HCT116 (cell line): ENCODE data around the gene HNF1B. TPM values are rescaled to one million over a fixed set of nuclear protein-coding genes. Genes with fewer than 3 reads are reported as not detected.

ENCODE experiments used
- ATAC-seq: fragments of 200-7000 bp; cut with Tn5 transposase; 2 replicates; pipeline ENCODE4 v1.9.1; 2020; ENCODE audit warnings: mild to moderate bottlenecking, moderate library complexity
- BruUV-seq: library from RNA; stranded (reverse); fragments of 400-500 nt; replicated peaks from 2 replicates; lab custom pipeline; 2021; lab: Mats Ljungman, UMichigan
- CTCF ChIA-PET: fragments of 300-600 bp; sonication (Branson Sonifier 250); formaldehyde crosslinking; loops from one replicate; lab custom pipeline; 2021; ENCODE audit warnings: antibody characterized with exemption; lab: Charles Lee
- POLR2A ChIA-PET: fragments of 300-600, 350-600 bp; sonication (Branson Sonifier 250); formaldehyde crosslinking; loops from one replicate; lab custom pipeline; 2021; ENCODE audit warnings: antibody characterized with exemption; lab: Charles Lee
- RAD21 ChIA-PET, 2 experiments: fragments of 300-600 bp; sonication (Branson Sonifier 250); formaldehyde crosslinking; loops; one replicate each; lab custom pipeline; 2023; ENCODE audit warnings: low total read pairs in 2 of 2; ENCODE audit not compliant: uncharacterized antibody in 2 of 2, unreplicated experiment in 2 of 2, low non-redundant PET in 1 of 2; lab: Charles Lee
- DNase-seq: peaks from one replicate; pipeline ENCODE4 v3.0.0-alpha.2; 2010; ENCODE audit warnings: low read depth, low spot score
- H2AFZ ChIP-seq: fragments of 200-600 bp; shearing (Covaris generic), sonication (generic); 2 replicates; pipeline ENCODE4 v1.6.1; 2017; ENCODE audit warnings: low read depth, mixed run types, mixed read lengths, antibody characterized with exemption, low read length; ENCODE audit not compliant: poor library complexity, severe bottlenecking
- H3K27ac ChIP-seq: 2 replicates; pipeline ENCODE4 v1.5.1; 2012; ENCODE audit warnings: low read depth, low read length
- H3K27me3 ChIP-seq: fragments of 200-600 bp; sonication (generic); 2 replicates; pipeline ENCODE4 v1.6.1; 2016; ENCODE audit warnings: mixed run types, low read length, mixed read lengths; ENCODE audit not compliant: insufficient read depth
- H3K36me3 ChIP-seq, 2 experiments: fragments of 200-500 bp in 1 of 2; fragments of 200-600 bp in 1 of 2; sonication (Bioruptor generic) in 1 of 2; sonication (generic) in 1 of 2; 2 replicates each; pipeline versions ENCODE4 v1.5.1 to v1.6.1; 2014 to 2016; ENCODE audit warnings: low read length in 2 of 2, inconsistent platforms in 1 of 2, mixed read lengths in 1 of 2, mixed run types in 1 of 2; ENCODE audit not compliant: insufficient read depth in 2 of 2, control insufficient read depth in 1 of 2
- H3K4me1 ChIP-seq, 2 experiments: fragments of 200-600 bp in 1 of 2; sonication (generic) in 1 of 2; 2 replicates each; pipeline versions ENCODE4 v1.5.1 to v1.6.1; 2012 to 2017; ENCODE audit warnings: low read length in 2 of 2, inconsistent platforms in 1 of 2, mild to moderate bottlenecking in 1 of 2, mixed read lengths in 1 of 2, mixed run types in 1 of 2, moderate library complexity in 1 of 2; ENCODE audit not compliant: insufficient read depth in 2 of 2, control insufficient read depth in 1 of 2
- H3K4me2 ChIP-seq: fragments of 200-600 bp; sonication (generic); 2 replicates; pipeline ENCODE4 v1.6.1; 2017; ENCODE audit warnings: mixed run types, low read length, mixed read lengths
- H3K4me3 ChIP-seq, 2 experiments: fragments of 200-600 bp in 1 of 2; sonication (generic) in 1 of 2; replicated peaks in 1 of 2; 2 replicates each; pipeline ENCODE4 v1.5.1; 2011 to 2016; ENCODE audit warnings: low read length in 2 of 2, control low read depth in 1 of 2, low read depth in 1 of 2, mild to moderate bottlenecking in 1 of 2, mixed read lengths in 1 of 2, mixed run types in 1 of 2
- H3K79me2 ChIP-seq: fragments of 200-600 bp; sonication (generic); 2 replicates; pipeline ENCODE4 v1.6.1; 2017; ENCODE audit warnings: mild to moderate bottlenecking, mixed run types, low read length, moderate library complexity, mixed read lengths; ENCODE audit not compliant: insufficient read depth
- H3K9ac ChIP-seq: fragments of 200-600 bp; sonication (generic); 2 replicates; pipeline ENCODE4 v1.6.1; 2016; ENCODE audit warnings: low read length, mixed read lengths
- H3K9me2 ChIP-seq: fragments of 200-600 bp; sonication (generic), shearing (Covaris generic); 2 replicates; pipeline ENCODE4 v1.6.1; 2017; ENCODE audit warnings: mixed run types, mild to moderate bottlenecking, moderate library complexity; ENCODE audit not compliant: insufficient read depth
- H3K9me3 ChIP-seq, 2 experiments: fragments of 200-500 bp in 1 of 2; fragments of 200-600 bp in 1 of 2; sonication (Bioruptor generic) in 1 of 2; sonication (generic) in 1 of 2; 2 replicates each; pipeline ENCODE4 v1.6.1; 2014 to 2017; ENCODE audit warnings: low read length in 2 of 2, mixed read lengths in 2 of 2, inconsistent platforms in 1 of 2, low read depth in 1 of 2, mild to moderate bottlenecking in 1 of 2, mixed run types in 1 of 2, moderate library complexity in 1 of 2; ENCODE audit not compliant: control insufficient read depth in 1 of 2, insufficient read depth in 1 of 2
- H4K20me1 ChIP-seq: fragments of 200-600 bp; sonication (generic), shearing (Covaris generic); 2 replicates; pipeline ENCODE4 v1.6.1; 2017; ENCODE audit warnings: mixed run types, mild to moderate bottlenecking, moderate library complexity; ENCODE audit not compliant: insufficient read depth
- EZH2 ChIP-seq: fragments of 200-600 bp; sonication (generic); IDR thresholded peaks from 2 replicates; pipeline ENCODE4 v1.6.1; 2017; ENCODE audit warnings: antibody characterized with exemption, mixed run types
- FOSL1 ChIP-seq: IDR thresholded peaks from 2 replicates; pipeline ENCODE4 v1.6.1; 2012; ENCODE audit warnings: low read depth
- JUND ChIP-seq: IDR thresholded peaks from 2 replicates; pipeline ENCODE4 v1.6.1; 2012
- POLR2A ChIP-seq: IDR thresholded peaks from 2 replicates; pipeline ENCODE4 v1.7.0; 2011; ENCODE audit warnings: borderline replicate concordance; ENCODE audit not compliant: insufficient read depth, insufficient read length; ENCODE audit errors: extremely low read depth
- RAD21 ChIP-seq: IDR thresholded peaks from 2 replicates; pipeline ENCODE4 v1.6.1; 2012; ENCODE audit warnings: low read depth, mild to moderate bottlenecking
- SP1 ChIP-seq: IDR thresholded peaks from 2 replicates; pipeline ENCODE4 v1.6.1; 2012; ENCODE audit warnings: low read depth
- TCF7L2 ChIP-seq: IDR thresholded peaks from 2 replicates; pipeline ENCODE4 v1.7.0; 2011; ENCODE audit warnings: borderline replicate concordance, inconsistent platforms; ENCODE audit not compliant: insufficient read depth, insufficient read length; ENCODE audit errors: extremely low read depth
- ZFX ChIP-seq: fragments of 450-650 bp; IDR thresholded peaks from 2 replicates; pipeline ENCODE4 v1.6.1; 2017
- ZNF274 ChIP-seq: fragments of 200-500 bp; sonication (Bioruptor generic); IDR thresholded peaks from 2 replicates; pipeline ENCODE4 v1.6.1; 2014; ENCODE audit warnings: mild to moderate bottlenecking, low read depth, low read length, inconsistent platforms
- intact Hi-C: fragments of 100-400 bp; cut with micrococcal nuclease; formaldehyde crosslinking; loops from 2 replicates; pipeline ENCODE4 v1.10.0; 2022
- total RNA-seq: library from RNA; stranded (reverse); gene quantifications from one replicate; pipeline ENCODE4 v1.2.1, GENCODE V29; 2021; ENCODE audit not compliant: unreplicated experiment
- TF ChIP-seq, protein P1 (sequence below): IDR thresholded peaks from 2 replicates; pipeline ENCODE4 v1.6.1; 2011; ENCODE audit warnings: mild to moderate bottlenecking, low read length, moderate library complexity; ENCODE audit not compliant: insufficient replicate concordance; ENCODE audit errors: extremely low read depth
- TF ChIP-seq, protein P2 (sequence below), 3 experiments: fragments of 200-600 bp in 1 of 3; sonication (generic) in 1 of 3; IDR thresholded peaks in 2 of 3; conservative IDR thresholded peaks in 1 of 3; 2 replicates each; pipeline ENCODE4 v1.5.1; 2012 to 2017; ENCODE audit warnings: low read depth in 2 of 3, low read length in 2 of 3, antibody characterized with exemption in 1 of 3, borderline replicate concordance in 1 of 3, control low read depth in 1 of 3, mild to moderate bottlenecking in 1 of 3, mixed read lengths in 1 of 3, mixed run types in 1 of 3, moderate library complexity in 1 of 3; ENCODE audit not compliant: insufficient read depth in 1 of 3

Gene HNF1B
- total RNA-seq, 1 experiment from 2014 or later: 3.6 TPM

DNA sequence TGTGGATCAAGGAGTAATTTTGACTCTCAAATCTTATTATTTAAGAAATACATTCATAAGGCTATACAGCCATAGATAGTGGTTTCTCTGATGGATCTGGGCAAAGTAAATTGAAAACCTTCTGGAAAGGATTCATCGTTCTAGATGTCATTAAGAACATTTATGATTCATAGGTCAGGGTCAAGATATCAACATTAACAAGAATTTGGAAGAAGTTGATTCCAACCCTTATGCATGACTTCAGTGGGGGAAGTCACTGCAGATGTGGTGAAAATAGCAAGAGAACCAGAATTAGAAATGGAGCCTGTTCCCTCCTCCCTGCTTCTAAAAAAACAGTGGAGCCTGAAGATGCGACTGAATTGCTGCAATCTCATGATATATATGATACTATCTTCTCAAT, 36.6 kb upstream of the HNF1B start:
- Histone ChIP-seq H3K9me3 (no peaks in the 10 kb centered on the region), H3K79me2 (no peaks in the 10 kb centered on the region), H3K4me2 (no peak overlapping the region), H2AFZ (no peak overlapping the region), H3K4me3 (no peak overlapping the region), H3K27ac (no peak overlapping the region), H4K20me1 (no peaks in the 10 kb centered on the region), H3K36me3 (no peaks in the 10 kb centered on the region), H3K9me2 (no peaks in the 10 kb centered on the region), H3K27me3 (no peaks in the 10 kb centered on the region; the same call in 1 of the 2 replicates), H3K9ac (no peak overlapping the region), H3K4me1 (no peaks in the 10 kb centered on the region)
- DNase-seq: no peak
- ChIA-PET RAD21 (no interaction called here), POLR2A (no interaction called here), CTCF (no interaction called here)
- intact Hi-C loops: no loop called here
- no peak for TF ChIP-seq RAD21
- no peak for TF ChIP-seq JUND
- TF ChIP-seq ZFX: no peak
- no peak for TF ChIP-seq ZNF274
- TF ChIP-seq FOSL1: no peak
- TF ChIP-seq POLR2A: no peak
- no peak for TF ChIP-seq EZH2
- TF ChIP-seq TCF7L2: no peak
- TF ChIP-seq, protein P1, sequence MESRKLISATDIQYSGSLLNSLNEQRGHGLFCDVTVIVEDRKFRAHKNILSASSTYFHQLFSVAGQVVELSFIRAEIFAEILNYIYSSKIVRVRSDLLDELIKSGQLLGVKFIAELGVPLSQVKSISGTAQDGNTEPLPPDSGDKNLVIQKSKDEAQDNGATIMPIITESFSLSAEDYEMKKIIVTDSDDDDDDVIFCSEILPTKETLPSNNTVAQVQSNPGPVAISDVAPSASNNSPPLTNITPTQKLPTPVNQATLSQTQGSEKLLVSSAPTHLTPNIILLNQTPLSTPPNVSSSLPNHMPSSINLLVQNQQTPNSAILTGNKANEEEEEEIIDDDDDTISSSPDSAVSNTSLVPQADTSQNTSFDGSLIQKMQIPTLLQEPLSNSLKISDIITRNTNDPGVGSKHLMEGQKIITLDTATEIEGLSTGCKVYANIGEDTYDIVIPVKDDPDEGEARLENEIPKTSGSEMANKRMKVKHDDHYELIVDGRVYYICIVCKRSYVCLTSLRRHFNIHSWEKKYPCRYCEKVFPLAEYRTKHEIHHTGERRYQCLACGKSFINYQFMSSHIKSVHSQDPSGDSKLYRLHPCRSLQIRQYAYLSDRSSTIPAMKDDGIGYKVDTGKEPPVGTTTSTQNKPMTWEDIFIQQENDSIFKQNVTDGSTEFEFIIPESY: no peak
- TF ChIP-seq, protein P2, sequence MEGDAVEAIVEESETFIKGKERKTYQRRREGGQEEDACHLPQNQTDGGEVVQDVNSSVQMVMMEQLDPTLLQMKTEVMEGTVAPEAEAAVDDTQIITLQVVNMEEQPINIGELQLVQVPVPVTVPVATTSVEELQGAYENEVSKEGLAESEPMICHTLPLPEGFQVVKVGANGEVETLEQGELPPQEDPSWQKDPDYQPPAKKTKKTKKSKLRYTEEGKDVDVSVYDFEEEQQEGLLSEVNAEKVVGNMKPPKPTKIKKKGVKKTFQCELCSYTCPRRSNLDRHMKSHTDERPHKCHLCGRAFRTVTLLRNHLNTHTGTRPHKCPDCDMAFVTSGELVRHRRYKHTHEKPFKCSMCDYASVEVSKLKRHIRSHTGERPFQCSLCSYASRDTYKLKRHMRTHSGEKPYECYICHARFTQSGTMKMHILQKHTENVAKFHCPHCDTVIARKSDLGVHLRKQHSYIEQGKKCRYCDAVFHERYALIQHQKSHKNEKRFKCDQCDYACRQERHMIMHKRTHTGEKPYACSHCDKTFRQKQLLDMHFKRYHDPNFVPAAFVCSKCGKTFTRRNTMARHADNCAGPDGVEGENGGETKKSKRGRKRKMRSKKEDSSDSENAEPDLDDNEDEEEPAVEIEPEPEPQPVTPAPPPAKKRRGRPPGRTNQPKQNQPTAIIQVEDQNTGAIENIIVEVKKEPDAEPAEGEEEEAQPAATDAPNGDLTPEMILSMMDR (IDR thresholded peaks at IDR 0.05 in 2 of 3, conservative IDR thresholded peaks at IDR 0.05 in 1 of 3; ENCODE audit: borderline replicate concordance in 1 of 3, insufficient read depth in 1 of 3, low read depth in 2 of 3, low read length in 2 of 3): no peak
- no peak for TF ChIP-seq SP1
- no TSS peak for BruUV-seq
- no peak for ATAC-seq
